Epithelial cell of proximal tubule (primary cell): ENCODE data around the gene GALNT18. TPM values are rescaled to one million over a fixed set of nuclear protein-coding genes. Genes with fewer than 3 reads are reported as not detected.

Experiments used
- DNase-seq: peaks from one replicate; pipeline ENCODE4 v3.0.0-alpha.2; 2011; ENCODE audit warnings: low read depth
- H3K4me3 ChIP-seq: 2 replicates; pipeline ENCODE4 v1.5.1; 2011; ENCODE audit warnings: low read depth, mild to moderate bottlenecking, low read length
- total RNA-seq: library from RNA; depleted of rRNA; stranded (reverse); fragments of >200 nt; gene quantifications from 2 replicates; pipeline ENCODE4 v1.2.3, GENCODE V29; 2015
- TF ChIP-seq, protein P1 (sequence below): conservative IDR thresholded peaks from 2 replicates; pipeline ENCODE4 v1.5.1; 2012; ENCODE audit warnings: low read depth, mild to moderate bottlenecking, low read length

The GALNT18 gene
- total RNA-seq, 1 donor from 2014 or later: 7.8 TPM

DNA sequence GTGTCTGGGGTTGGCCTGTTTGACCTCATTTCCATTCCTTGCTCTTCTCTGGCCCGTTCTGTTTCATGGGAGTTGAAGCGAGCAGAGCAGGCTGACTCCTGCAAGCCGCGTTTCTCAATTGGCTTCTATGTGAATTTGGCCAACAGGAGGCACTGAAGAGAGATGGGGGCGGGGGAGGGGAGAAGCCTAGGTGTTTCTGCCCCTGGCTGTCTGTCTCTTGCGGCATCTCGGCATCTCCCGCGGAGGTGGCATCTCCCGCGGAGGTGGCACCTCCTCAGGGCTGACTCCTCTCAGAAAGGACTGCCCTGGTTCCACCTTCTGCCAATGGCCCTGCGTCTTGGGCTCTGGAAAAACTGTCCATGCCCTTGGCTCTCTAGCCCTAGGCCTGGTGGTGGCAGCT is 143.1 kb downstream of the GALNT18 start:
- TF ChIP-seq, protein P1, sequence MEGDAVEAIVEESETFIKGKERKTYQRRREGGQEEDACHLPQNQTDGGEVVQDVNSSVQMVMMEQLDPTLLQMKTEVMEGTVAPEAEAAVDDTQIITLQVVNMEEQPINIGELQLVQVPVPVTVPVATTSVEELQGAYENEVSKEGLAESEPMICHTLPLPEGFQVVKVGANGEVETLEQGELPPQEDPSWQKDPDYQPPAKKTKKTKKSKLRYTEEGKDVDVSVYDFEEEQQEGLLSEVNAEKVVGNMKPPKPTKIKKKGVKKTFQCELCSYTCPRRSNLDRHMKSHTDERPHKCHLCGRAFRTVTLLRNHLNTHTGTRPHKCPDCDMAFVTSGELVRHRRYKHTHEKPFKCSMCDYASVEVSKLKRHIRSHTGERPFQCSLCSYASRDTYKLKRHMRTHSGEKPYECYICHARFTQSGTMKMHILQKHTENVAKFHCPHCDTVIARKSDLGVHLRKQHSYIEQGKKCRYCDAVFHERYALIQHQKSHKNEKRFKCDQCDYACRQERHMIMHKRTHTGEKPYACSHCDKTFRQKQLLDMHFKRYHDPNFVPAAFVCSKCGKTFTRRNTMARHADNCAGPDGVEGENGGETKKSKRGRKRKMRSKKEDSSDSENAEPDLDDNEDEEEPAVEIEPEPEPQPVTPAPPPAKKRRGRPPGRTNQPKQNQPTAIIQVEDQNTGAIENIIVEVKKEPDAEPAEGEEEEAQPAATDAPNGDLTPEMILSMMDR: peak; percentile 24

DNA sequence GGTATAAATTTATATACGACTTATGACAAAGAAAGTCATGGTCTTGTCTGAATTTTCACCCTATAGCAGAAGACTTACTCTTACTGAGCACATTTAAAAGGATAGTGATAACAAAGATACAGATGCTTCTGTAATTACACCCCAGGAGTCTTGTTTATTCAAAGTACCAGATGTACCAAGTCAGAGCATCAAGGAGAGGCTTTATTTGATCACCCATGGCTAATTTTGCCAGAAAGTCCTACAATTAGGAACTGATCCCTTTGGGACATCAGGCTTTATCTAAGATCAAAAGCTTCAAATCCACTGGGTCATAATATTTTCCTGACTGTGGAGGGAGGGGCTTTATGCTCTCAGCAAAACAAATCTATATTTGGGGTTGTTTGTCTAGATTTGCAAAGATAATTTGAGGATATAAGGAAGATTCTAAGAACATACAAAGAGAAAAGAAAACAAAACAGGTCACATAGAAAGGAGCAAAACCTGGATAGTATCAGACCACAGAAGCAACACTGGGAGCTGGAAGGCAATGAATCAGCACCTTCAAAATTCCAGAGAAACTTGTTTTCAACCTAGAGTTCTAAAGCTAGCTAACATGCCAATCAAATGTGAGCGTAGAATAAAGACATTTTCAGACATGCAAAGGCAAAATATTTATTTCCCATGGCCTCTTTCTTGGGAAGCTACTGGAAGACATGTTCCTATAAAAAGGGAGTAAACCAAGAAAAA is 143.9 kb downstream of the GALNT18 start:
- no peak for DNase-seq
- no peak overlapping the region for H3K4me3 ChIP-seq
- TF ChIP-seq, protein P1: no peak

More for the DNA sequence above, 143.1 kb downstream of the GALNT18 start:
- DNase-seq: no peak
- no peak overlapping the region for H3K4me3 ChIP-seq

DNA sequence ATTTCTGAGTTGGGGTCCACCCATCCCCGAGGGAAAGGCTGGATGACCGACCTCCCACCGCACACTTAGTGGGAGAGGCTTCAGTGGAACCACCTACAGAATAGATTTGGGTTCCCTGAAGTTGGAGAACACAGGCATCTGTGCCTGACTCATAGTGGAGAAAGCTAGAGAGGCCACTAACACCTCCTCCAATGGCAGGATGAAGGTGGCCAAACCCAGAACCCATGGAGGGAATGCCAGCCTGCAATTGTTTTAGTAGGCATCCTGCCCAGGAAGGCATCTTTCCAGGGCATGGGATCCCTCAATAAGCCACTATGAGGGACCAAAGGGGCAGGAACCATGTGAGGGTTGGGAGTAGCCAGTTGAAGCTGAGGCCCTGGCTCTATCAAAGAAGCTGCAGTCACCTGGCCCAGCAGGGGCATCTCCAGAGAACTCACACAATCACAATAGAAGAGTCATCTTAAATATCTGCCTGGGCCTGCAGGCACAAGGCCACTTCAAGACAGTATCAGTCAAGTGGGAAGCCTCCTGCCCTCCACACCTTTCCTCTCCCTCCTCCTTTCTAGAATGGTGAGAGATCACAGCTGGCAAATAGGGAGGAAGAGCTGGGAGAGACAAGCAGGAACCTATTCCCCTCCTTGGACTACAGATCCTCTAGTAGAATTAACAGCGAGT is 144.7 kb downstream of the GALNT18 start:
- no peak for DNase-seq
- TF ChIP-seq, protein P1: no peak
- H3K4me3 ChIP-seq: no peak overlapping the region

DNA sequence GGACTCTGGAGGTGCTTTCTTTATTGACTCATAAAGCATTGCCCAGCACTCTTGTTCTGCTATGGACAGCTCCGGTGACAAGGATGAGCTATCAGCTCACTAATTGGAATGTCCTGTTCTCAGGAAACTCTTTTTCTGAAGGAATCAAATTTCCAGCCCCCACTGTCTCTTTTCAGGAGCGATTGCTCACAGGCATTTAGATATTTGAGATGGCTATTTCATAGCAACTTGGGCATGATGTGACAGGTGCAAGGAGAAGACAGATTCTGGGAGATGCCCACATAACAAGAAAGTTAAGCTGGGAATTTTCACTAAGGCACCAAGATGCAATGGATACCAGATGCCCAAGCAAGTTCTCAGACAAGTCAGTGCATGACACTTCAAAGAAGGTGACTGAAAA is 145.3 kb downstream of the GALNT18 start:
- TF ChIP-seq, protein P1: no peak
- no peak overlapping the region for H3K4me3 ChIP-seq
- DNase-seq: no peak

DNA sequence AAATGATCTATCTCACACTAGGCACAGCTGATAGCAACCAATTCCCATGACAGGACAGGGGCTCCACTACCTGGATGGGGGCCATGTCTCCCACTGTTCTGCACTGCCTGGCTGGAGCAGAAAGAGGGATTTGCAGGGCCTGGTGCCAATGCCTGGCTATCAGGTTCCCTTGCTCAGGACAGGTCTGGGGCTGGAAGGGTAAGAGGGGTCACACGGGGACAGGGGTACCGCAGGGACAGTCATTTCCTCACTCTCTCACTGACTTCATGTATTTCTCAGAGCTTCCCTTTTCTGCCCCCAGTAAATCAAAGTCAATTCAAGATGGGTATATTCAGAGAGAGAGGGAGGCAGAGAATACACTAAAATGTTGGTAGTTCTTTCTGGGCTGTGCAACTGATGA is 149.7 kb downstream of the GALNT18 start:
- no peak for DNase-seq
- TF ChIP-seq, protein P1: no peak
- H3K4me3 ChIP-seq: no peak overlapping the region

DNA sequence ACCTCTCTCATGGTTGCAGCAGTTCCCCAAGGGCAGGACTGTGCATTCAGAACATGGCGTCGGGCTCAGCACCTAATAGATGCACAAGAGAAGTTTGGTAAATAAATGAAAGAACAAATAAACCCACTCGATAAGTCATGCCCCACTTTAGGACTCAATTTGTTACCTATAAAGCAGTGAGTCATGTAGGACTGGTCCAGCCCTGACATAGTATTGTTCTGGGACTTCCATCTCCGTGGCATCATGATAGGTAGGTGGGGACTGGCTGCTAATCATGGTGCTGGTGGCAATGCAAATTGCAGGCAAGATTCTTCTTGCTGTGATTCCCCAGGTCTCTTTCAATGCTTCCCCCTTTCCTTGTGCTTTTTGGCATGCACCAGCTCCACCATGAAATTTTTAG is 150.6 kb downstream of the GALNT18 start:
- peak; percentile 18 for DNase-seq

More for the DNA sequence above, 150.6 kb downstream of the GALNT18 start:
- TF ChIP-seq, protein P1: no peak
- H3K4me3 ChIP-seq: no peak overlapping the region
